DND-41 (cell line): ENCODE data around the gene GSAP.

Source experiments
- ATAC-seq: fragments of 200-7000 bp; cut with Tn5 transposase; 3 replicates; pipeline ENCODE4 v1.9.1; 2021; ENCODE audit warnings: low read depth; ENCODE audit not compliant: insufficient read depth
- DNase-seq: peaks from one replicate; pipeline ENCODE4 v3.0.0-alpha.2; 2020
- H2AFZ ChIP-seq: 2 replicates; pipeline ENCODE4 v1.6.0; 2012; ENCODE audit warnings: low read depth, low read length
- H3K27ac ChIP-seq: 2 replicates; pipeline ENCODE4 v1.5.1; 2012; ENCODE audit warnings: low read length, inconsistent platforms
- H3K27me3 ChIP-seq: fragments of 200-600 bp; sonication (generic); 2 replicates; pipeline ENCODE4 v1.6.0; 2012; ENCODE audit warnings: low read length, mild to moderate bottlenecking, inconsistent platforms; ENCODE audit not compliant: insufficient read depth, poor library complexity
- H3K36me3 ChIP-seq: 2 replicates; pipeline ENCODE4 v1.5.1; 2012; ENCODE audit warnings: low read length, inconsistent platforms; ENCODE audit not compliant: insufficient read depth
- H3K4me1 ChIP-seq: 2 replicates; pipeline ENCODE4 v1.5.1; 2012; ENCODE audit warnings: mild to moderate bottlenecking, low read length; ENCODE audit not compliant: insufficient read depth
- H3K4me2 ChIP-seq: 2 replicates; pipeline ENCODE4 v1.6.0; 2012; ENCODE audit warnings: mild to moderate bottlenecking, moderate library complexity, low read length, inconsistent platforms; ENCODE audit not compliant: insufficient read depth
- H3K4me3 ChIP-seq, 2 experiments: fragments of 200-600 bp in 1 of 2; shearing (Covaris generic) in 1 of 2; 2 replicates each; pipeline ENCODE4 v1.5.1; 2012 to 2016; ENCODE audit warnings: inconsistent platforms in 2 of 2, low read length in 2 of 2, mild to moderate bottlenecking in 2 of 2, low read depth in 1 of 2, moderate library complexity in 1 of 2
- H3K79me2 ChIP-seq: 2 replicates; pipeline ENCODE4 v1.6.0; 2012; ENCODE audit warnings: low read length, inconsistent platforms; ENCODE audit not compliant: insufficient read depth
- H3K9ac ChIP-seq: 2 replicates; pipeline ENCODE4 v1.6.0; 2012; ENCODE audit warnings: low read depth, mild to moderate bottlenecking, inconsistent platforms, low read length, moderate library complexity
- H3K9me3 ChIP-seq: 2 replicates; pipeline ENCODE4 v1.5.1; 2012; ENCODE audit warnings: low read length, moderate library complexity, mild to moderate bottlenecking, inconsistent platforms; ENCODE audit not compliant: insufficient read depth, severe bottlenecking
- H4K20me1 ChIP-seq: 2 replicates; pipeline ENCODE4 v1.6.0; 2012; ENCODE audit warnings: low read length; ENCODE audit not compliant: insufficient read depth
- EZH2 ChIP-seq: IDR thresholded peaks from 3 replicates; pipeline ENCODE4 v1.6.1; 2012; ENCODE audit warnings: borderline replicate concordance, low read depth, mild to moderate bottlenecking, moderate library complexity, low read length, inconsistent platforms; ENCODE audit not compliant: severe bottlenecking
- TF ChIP-seq, protein P1 (sequence below): IDR thresholded peaks from 2 replicates; pipeline ENCODE4 v1.5.1; 2012; ENCODE audit warnings: borderline replicate concordance, low read length, moderate library complexity, mild to moderate bottlenecking; ENCODE audit not compliant: poor library complexity, severe bottlenecking; ENCODE audit errors: extremely low read depth

Gene GSAP

DNA sequence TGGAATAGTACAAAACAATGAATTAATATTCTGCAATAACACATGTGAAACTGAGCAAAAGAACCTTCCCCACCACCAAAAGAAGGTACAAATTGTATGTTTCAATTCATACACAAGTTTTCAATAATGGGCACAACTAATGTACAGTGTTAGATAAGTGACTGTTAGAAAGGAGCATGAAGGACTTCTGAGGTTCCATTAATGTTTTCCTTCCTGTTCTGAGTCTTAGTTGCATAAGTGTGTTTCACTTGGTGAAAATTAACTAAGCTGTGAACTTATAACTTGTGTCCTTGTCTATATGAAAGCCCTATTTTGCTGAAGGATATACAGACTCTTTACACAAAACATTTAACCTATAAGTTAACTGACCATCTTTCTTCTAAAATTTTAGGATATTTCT lies 8.2 kb downstream of the GSAP start:
- no peaks in the 10 kb centered on the region for H3K79me2 ChIP-seq
- H3K27ac ChIP-seq, result no peak overlapping the region
- TF ChIP-seq, protein P1, sequence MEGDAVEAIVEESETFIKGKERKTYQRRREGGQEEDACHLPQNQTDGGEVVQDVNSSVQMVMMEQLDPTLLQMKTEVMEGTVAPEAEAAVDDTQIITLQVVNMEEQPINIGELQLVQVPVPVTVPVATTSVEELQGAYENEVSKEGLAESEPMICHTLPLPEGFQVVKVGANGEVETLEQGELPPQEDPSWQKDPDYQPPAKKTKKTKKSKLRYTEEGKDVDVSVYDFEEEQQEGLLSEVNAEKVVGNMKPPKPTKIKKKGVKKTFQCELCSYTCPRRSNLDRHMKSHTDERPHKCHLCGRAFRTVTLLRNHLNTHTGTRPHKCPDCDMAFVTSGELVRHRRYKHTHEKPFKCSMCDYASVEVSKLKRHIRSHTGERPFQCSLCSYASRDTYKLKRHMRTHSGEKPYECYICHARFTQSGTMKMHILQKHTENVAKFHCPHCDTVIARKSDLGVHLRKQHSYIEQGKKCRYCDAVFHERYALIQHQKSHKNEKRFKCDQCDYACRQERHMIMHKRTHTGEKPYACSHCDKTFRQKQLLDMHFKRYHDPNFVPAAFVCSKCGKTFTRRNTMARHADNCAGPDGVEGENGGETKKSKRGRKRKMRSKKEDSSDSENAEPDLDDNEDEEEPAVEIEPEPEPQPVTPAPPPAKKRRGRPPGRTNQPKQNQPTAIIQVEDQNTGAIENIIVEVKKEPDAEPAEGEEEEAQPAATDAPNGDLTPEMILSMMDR, result no peak
- no peak for TF ChIP-seq EZH2

DNA sequence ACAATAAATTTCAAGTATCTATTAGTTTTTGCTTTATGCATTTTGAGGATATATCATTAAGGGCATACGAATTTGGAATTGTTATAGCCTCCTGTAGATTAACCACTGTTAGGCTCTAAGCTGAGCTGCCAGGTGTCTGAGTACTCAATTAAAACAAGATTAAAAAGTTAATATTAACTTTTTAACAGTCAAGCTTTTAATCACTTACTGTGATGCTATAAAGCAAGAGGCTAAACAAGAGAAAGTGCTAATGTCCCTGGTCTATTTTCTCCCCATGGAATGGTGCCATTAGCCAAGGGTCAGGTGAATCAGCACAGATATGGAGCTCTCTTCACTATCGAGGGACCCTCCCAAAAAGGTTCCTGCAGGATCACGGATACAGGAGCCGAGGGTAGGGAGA lies 9.7 kb downstream of the GSAP start:
- H2AFZ ChIP-seq, result no peak overlapping the region
- H3K9me3 ChIP-seq, result no peaks in the 10 kb centered on the region

More for the DNA sequence above, 8.2 kb downstream of the GSAP start:
- Histone ChIP-seq H3K4me2 (no peak overlapping the region), H2AFZ (no peak overlapping the region), H3K36me3 (no peaks in the 10 kb centered on the region), H3K4me3 (no peak overlapping the region), H3K4me1 (no peaks in the 10 kb centered on the region), H3K9ac (no peak overlapping the region), H3K27me3 (peaks cover under 1% of the 10 kb centered on the region), H3K9me3 (no peaks in the 10 kb centered on the region), H4K20me1 (no peaks in the 10 kb centered on the region)
- DNase-seq (no peak), ATAC-seq (no peak)

DNA sequence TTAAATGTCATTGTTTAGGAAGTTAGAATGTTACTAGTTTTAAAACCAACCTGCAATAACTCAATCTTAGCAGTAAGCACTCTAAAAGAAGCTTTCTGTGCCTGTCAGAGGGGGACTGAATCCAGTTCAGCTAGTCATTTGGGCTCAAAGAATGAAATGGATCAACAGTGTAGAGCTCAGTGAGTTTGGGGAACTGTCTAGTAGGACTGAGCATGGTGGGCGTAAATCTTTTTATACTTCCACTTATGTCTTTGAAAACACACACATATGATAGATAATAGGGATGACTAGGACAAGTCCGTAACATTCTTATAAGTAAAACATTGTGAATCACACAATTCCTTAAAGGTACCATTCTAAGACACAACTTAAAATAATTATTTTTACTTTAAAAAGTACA lies 11.5 kb downstream of the GSAP start:
- DNase-seq, result no peak
- no peak for ATAC-seq

More for the DNA sequence above, 9.7 kb downstream of the GSAP start:
- Histone ChIP-seq H3K4me1 (no peaks in the 10 kb centered on the region), H3K4me3 (no peak overlapping the region), H3K4me2 (no peak overlapping the region), H3K27ac (no peak overlapping the region), H3K36me3 (no peaks in the 10 kb centered on the region), H3K79me2 (no peaks in the 10 kb centered on the region), H3K9ac (no peak overlapping the region), H4K20me1 (no peaks in the 10 kb centered on the region), H3K27me3 (peaks cover 2% of the 10 kb centered on the region)
- no peak for TF ChIP-seq EZH2
- TF ChIP-seq, protein P1, result no peak
- DNase-seq (no peak), ATAC-seq (no peak)

More for the DNA sequence above, 11.5 kb downstream of the GSAP start:
- Histone ChIP-seq H3K4me3 (no peak overlapping the region), H3K4me2 (no peak overlapping the region), H3K4me1 (no peaks in the 10 kb centered on the region), H2AFZ (no peak overlapping the region), H3K27ac (no peak overlapping the region), H3K9me3 (no peaks in the 10 kb centered on the region), H3K36me3 (no peaks in the 10 kb centered on the region), H3K27me3 (peaks cover 2% of the 10 kb centered on the region), H3K9ac (no peak overlapping the region), H3K79me2 (no peaks in the 10 kb centered on the region), H4K20me1 (no peaks in the 10 kb centered on the region)
- no peak for TF ChIP-seq EZH2
- TF ChIP-seq, protein P1, result no peak
